Suprapubic skin (tissue), 3 donors: ENCODE measurements around the gene UBE2G1.

Experiments used
- CTCF ChIP-seq, 2 donors: fragments of 200-600 bp in 1 of 2; fragments of 450-650 bp in 1 of 2; sonication (generic) in 1 of 2; IDR thresholded peaks; one replicate each; pipeline ENCODE4 v1.5.1; 2016 to 2019; ENCODE audit warnings: antibody characterized with exemption in 2 of 2, mild to moderate bottlenecking in 1 of 2, moderate library complexity in 1 of 2
- POLR2A ChIP-seq, 2 donors: fragments of 450-650 bp; IDR thresholded peaks; one replicate each; pipeline ENCODE4 v1.6.1; 2017; ENCODE audit warnings: antibody characterized with exemption in 2 of 2, mild to moderate bottlenecking in 2 of 2, moderate library complexity in 2 of 2

DNA sequence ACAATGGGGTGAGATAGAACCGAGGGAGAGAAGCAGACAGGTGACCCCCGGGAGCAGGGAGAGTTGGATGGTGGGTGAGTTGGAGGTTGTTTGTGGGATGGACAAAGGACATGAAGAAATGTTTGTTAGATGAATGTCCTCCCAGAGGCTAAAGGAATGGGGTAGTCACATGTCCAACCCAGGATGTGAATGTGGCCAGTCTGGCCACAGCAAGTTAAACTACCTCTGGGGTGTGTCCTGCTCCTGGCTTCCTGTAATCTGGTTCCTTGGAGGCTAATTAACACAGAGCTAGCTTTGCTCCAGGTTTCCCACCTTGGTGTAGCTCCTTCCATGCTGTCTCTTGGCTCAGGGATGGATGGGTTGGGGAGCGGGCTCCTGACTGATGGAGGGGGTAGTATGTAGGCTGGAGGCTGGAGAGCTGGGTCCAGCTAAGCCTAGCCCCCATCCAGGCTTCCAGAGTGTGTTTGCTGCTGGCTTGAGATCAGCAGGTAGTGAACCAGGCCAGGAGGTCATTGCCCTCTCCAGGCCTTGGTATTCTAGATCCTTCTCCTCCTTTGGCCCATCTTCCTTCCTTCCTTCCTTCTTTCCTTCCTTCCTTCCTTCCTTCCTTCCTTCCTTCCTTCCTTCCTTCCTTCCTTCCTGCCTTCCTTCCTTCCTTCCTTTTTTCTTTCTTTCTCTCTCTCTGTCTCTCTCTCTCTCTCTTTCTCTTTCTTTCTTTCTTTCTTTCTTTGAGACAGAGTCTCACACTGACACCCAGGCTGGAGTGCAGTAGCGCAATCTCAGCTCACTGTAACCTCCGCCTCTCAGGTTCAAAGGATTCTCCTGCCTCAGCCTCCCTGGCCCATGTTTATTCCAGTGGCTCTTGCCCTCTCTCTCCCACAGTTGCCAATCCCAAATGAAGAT, 28.0 kb upstream of the UBE2G1 start:
- TF ChIP-seq CTCF (IDR thresholded peaks at IDR 0.05) (no peak), POLR2A (IDR thresholded peaks at IDR 0.05) (no peak)
